Measurements from ENCODE around the gene SCN1B. TPM values are rescaled to one million over a fixed set of nuclear protein-coding genes. Genes with fewer than 3 reads are reported as not detected.
"Not testable (repeated sequence)": the region's sequence is repeated elsewhere in the genome, so short reads cannot be mapped to it uniquely, and the experiment has no call there.

The SCN1B gene
- total and polyA plus RNA-seq, 8 donors: 2.9 to 15.1 (median 5.7) TPM

GRCh38 chr19:35006342-35006998, 23.8 kb upstream of the SCN1B start:
- no peak for TF ChIP-seq CTCF (IDR thresholded peaks at IDR 0.05)
- ATAC-seq (peak; percentile 89 to 92 (median 90)), FAIRE-seq (no peak), DNase-seq (peak in 5 of 6 donors; percentile 80 to 91 (median 86))
- Histone ChIP-seq H3K4me1 (peaks cover 15 to 48% (median 26%) of the 10 kb centered on the region in 3 donors), H3K36me3 (peaks cover 5 to 19% (median 15%) of the 10 kb centered on the region in 3 donors), H3K27me3 (no peaks in the 10 kb centered on the region), H3K9me3 (no peaks in the 10 kb centered on the region), H3K27ac (peak overlapping the region; percentile 23 to 69 (median 56)), H3K4me3 (no peak overlapping the region)
- WGBS, 2 donors: 27 to 30% methylated on average over 15 of the region's 15 CpGs
- intact Hi-C loops (cut with DNase I): no loop called here

- 97 to 99% methylated on average over 5 of the region's 5 CpGs for WGBS, 2 donors
- Histone ChIP-seq H3K27me3 (no peaks in the 10 kb centered on the region), H3K36me3 (peaks cover 5 to 19% (median 15%) of the 10 kb centered on the region in 3 donors), H3K4me3 (no peak overlapping the region), H3K4me1 (peaks cover 15 to 48% (median 26%) of the 10 kb centered on the region in 3 donors), H3K9me3 (no peaks in the 10 kb centered on the region), H3K27ac (peak overlapping the region in 3 of 4 donors; percentile 18 to 69 (median 45))
- intact Hi-C loops (cut with DNase I): no loop called here
- ATAC-seq: peak in 1 of 4 donors; percentile 1
- no peak for FAIRE-seq
- no peak for TF ChIP-seq CTCF (IDR thresholded peaks at IDR 0.05)
- DNase-seq: peak in 2 of 6 donors; percentile 34 to 35
Measured at GRCh38 chr19:35006999-35007365, 23.3 kb upstream of the SCN1B start.

GRCh38 chr19:35007427-35007826, 22.8 kb upstream of the SCN1B start:
- FAIRE-seq; H3K27me3 ChIP-seq; intact Hi-C loops (cut with DNase I); H3K4me3 ChIP-seq; H3K9me3 ChIP-seq; H3K27ac ChIP-seq; ATAC-seq: not testable (repeated sequence)
- Histone ChIP-seq H3K36me3 (peaks cover 5 to 19% (median 15%) of the 10 kb centered on the region in 3 donors), H3K4me1 (peaks cover 15 to 49% (median 26%) of the 10 kb centered on the region in 3 donors)
- peak in 1 of 6 donors; percentile 6 for DNase-seq
- WGBS, 2 donors: 97 to 99% methylated on average over 8 of the region's 8 CpGs

- Histone ChIP-seq H3K9me3 (no peaks in the 10 kb centered on the region), H3K4me1 (peaks cover 15 to 45% (median 30%) of the 10 kb centered on the region in 3 donors), H3K27me3 (no peaks in the 10 kb centered on the region), H3K4me3 (no peak overlapping the region), H3K36me3 (peaks cover 5 to 19% (median 15%) of the 10 kb centered on the region in 3 donors), H3K27ac (no peak overlapping the region)
- FAIRE-seq (no peak), DNase-seq (peak in 1 of 6 donors; percentile 68), ATAC-seq (no peak)
- TF ChIP-seq CTCF (IDR thresholded peaks at IDR 0.05): no peak
- intact Hi-C loops (cut with DNase I): no loop called here
- 94 to 95% methylated on average over 12 of the region's 12 CpGs for WGBS, 2 donors
Measured at GRCh38 chr19:35008891-35009341, 21.4 kb upstream of the SCN1B start.

GRCh38 chr19:35009424-35010415, 20.6 kb upstream of the SCN1B start:
- no peak overlapping the region for H3K4me3 ChIP-seq
- DNase-seq (peak in 1 of 6 donors; percentile 44), FAIRE-seq (no peak), ATAC-seq (no peak)
- H3K4me1 ChIP-seq: peaks cover 15 to 37% (median 23%) of the 10 kb centered on the region in 3 donors
- no peak for TF ChIP-seq CTCF (IDR thresholded peaks at IDR 0.05)
- 91 to 93% methylated on average over 36 of the region's 36 CpGs for WGBS, 2 donors
- no peaks in the 10 kb centered on the region for H3K27me3 ChIP-seq
- H3K9me3 ChIP-seq: no peaks in the 10 kb centered on the region
- no peak overlapping the region for H3K27ac ChIP-seq
- intact Hi-C loops (cut with DNase I): loop anchor here in 2 of 3 donors (5.0 to 10.0 kb wide), 2 partner anchors 37 to 45 kb away; partner anchors contain the start of gene ZNF792 (in 1 of the 2)
- H3K36me3 ChIP-seq: peaks cover 5 to 19% (median 15%) of the 10 kb centered on the region in 3 donors
